ENCODE results near the gene RPRML.
A peak's percentile ranks its signal among the peaks of the same experiment; 100 is the strongest.

Gene RPRML

DNA sequence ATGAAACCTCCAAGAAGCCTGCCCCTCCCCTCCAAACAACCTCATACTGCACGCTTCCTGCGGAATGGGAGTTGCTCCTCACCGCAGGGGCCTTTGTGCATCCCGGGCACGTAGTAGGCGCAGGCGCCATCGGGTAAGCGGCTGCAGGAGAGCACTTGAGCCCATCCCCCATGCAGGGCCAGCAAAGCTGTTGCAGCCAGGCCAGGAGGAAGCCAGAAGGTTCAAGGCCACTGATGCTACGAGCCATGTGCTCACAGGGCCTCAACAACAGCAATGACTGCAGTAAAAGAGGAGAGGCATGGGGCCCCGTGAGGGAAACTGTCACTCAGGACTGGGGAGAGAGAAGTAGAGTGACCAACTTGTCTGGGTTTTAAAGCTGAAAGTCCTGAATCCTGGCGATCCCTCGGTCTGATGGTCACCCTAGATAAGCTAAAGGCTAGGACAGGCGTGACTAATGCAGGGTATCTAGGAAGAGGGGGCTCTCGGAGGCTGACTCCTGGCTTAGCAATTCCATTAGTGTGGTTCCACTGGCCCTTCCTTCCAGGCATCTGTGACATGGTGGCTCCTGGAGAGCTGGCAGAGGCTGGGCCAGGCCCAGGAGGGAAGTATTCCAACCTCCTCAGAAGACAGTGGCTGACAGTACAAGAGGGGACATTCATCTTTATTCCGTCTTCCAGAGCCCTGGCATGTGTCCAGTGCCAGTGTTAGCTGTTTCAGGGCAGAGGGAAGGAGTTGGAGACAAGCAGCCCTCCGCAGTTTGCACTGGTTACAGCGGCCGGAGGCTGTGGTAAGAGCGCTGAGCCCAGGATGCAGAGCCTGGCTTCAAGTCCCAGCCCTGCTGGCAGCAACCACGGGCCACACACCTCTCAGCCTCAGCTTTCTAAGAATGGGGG is 35.3 kb downstream of the RPRML start:
- DNase-seq = peak; percentile 39

DNA sequence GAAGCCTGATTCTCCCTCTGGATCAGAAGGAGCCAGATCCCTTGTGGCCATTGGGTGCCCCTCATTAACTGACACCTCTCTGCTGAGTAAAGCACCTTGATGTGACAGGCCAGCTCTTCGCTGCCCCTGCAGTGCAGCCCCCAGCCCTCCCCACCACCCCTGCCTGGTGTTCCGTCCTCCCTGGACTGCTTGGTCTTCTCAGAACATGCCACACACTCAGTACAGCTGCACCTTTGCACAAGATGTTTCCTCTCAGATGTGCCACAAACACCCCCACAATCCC is 35.9 kb downstream of the RPRML start:
- DNase-seq = no peak

DNA sequence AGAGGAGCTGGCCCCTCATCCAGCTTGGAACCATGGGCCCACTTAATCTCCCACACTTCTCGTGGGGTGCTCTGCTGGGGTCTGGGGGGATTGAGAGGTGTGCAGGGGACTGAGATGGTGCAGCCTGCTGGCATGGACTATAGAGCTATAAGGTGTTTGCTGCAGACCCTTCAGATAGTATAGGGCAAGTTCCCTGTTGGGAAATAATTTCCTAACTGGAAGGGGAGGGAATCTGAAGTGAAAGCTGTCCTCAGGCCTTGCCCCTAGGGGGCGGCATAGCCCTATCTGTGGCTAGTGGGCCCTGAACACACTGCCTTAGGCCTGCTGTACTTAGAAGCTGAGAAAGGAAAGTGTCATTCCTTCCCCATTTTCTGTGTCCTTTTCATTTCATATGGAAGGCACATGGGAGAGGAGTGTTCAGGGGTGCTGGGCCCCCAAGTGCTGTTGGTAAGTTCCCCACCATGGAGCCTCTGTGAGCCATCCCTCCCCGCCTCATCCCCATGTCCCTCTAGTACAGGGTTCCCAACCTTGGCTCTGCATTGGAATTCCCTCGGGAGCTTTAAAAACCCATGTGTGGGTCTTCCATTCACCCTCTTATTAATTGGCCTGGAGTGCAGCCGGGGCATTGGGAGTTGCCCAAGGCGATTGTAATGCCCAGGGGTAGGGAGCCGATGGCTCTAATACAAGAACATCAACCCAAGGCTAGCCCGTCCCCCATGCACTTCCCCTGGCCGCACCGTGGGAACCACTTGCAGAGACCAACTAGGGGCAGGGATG is 36.4 kb downstream of the RPRML start:
- DNase-seq = peak; percentile 32

DNA sequence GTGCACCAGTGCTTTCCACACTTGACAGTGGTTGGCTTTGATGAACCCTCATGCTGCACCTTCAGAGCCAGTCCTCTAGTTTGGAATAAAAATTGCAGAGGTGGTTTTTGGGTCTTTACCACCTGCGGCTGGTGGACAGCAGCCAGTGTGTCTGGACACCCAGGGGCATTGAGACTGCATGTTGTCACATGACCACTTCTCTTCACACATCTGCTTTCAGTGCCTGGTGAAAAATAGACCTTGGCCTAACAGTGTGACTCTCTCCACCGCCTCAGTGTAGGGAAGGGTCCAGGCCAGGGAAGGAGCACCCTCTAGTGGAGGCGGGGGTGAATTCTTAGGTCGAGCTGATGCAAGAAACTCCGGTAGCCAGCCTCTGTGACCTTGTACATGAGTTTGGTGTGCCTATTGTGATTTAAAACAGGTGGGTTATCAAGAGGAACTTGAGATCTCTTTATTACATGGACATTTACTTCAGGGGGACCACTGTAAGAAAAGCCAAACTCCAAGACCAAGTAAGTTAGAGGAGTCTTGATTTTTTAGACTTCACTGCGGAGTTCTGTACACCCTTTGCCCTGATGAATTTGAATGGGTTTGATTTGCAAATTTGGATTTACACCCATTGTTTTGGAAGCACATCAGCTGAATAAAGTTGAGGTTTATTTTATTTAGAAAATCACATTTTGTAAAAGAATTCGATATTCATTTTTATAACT is 38.2 kb downstream of the RPRML start:
- peak; percentile 41 for DNase-seq

DNA sequence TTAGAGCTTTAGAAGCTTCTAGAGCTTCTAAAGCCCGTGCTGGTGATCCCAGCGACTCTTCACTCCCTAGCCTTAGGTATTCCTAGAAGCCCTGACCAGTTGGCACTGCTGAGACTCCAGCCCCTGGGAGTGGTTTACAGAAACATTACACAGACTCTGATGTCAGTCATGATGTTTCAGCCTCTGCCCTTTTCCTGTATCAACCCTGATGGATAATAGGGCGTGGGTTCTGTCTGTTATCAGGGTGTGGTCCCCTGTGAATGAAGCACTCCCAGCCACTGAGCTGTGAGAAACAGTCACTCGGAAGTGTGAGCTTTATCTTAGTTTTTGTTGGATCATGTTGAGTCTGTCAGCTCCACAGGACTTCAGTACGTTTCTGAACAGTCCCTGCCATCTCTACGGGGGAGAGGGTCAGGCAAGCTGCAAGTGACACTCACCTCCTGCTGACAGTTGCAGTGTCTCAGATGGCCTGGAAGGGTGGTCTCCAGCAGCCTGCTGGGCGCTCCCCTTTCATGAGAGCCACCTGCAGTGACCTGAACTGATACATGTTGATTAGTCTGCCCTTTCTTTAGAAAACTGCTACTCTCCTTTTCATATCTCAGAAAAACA is 43.3 kb downstream of the RPRML start:
- DNase-seq = no peak

DNA sequence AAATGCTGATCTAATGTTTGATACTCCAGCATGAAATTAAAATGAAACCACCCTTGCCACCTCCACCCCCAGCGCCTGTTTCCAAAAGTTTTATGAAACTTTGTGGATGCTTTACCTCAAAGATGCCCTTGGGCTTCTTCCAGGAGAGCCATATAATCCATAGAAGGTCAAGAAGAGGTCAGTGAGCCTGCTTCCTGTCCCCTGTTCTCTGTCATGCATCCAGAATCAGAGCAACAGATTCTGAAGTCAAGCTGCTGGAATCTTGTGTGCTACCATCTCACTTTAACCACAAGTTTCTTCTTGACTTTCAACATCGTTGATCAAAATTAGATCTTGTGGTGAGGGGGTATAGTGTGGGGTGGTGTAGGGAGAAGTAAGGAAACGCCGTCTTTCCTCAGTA is 47.5 kb downstream of the RPRML start:
- no peak for DNase-seq

DNA sequence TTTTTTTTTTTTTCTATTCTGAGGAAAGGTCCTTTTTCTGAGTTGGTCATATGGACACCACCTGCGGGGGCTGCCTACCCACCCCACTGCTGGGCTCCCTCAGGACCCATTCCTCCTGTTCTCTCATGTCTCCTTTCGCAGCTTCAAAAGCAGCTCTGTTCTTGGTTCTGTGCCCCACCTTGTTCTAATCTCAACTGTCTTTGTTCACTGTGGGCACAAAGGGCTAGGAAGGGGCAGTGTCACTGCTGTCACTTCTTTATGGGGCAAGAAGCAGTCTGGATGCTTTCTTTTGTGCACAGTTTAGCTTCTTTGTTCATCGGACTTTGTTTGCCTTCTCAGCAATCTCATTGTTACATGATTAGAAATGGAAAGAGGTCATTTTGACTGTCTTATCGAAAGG is 49.0 kb downstream of the RPRML start:
- DNase-seq = no peak

DNA sequence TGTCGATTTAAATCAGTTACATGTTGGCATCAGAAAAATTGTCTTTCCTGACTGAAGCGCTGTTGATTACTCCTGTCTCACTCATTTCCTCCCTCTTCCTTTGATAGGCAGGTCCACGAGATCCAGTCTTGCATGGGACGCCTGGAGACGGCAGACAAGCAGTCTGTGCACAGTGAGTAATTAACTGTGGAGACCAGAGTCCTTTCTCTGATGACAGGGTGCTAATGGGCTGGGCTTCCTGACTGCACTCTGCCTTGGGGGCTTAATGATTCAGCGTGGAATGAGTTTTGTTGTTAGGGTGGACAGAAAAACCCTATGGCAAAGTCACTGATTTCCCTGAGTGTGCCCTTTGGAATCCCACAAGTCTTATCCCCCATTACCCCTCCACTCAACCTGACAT is 49.6 kb downstream of the RPRML start:
- no peak for DNase-seq

DNA sequence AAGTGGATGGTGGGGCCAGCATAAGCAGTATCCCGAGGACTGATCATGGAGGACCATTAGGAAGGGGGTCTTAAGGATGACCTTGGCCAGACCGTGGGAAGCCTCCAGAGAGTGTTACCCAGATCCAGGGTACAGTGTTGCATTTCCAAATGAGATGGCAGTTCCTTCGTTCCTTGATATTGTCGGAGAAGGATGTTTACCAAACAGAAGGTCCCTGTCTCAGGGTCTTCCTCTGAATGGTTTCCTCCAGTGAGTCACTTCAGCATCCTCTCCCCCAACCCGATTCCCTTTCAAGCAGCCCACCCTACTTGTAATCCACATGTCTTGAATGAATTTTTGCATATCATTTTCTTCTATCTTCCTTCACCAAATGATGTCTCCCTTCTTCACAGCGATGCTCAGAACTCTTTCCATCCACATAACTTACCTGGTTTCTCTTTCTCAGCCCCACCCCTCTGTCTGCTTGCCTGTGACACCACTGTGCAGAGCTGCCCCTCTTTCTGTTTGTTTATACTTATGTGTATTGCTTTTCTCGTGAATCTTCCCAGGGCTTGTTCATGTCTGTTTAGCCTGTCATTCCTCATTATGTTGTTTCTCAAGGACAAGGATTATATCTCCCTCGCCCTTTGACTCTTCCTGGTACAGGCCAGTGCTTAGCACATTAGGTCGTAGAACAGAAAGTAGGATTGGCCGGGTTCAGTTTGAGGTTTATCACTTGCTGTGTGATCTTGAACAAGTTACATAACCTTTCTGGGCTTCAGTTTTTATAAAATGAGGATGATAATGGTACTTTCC is 50.4 kb downstream of the RPRML start:
- DNase-seq = no peak

Data from KG1 (cell line).